ENCODE measurements around the gene GNB4.

- TF ChIP-seq CTCF (IDR thresholded peaks at IDR 0.05) (no peak), POLR2A (IDR thresholded peaks at IDR 0.05) (no peak), POLR2AphosphoS5 (IDR thresholded peaks at IDR 0.05; ENCODE audit: insufficient read depth in 1 of 2, low read depth in 1 of 2) (no peak)
These were observed 4.7 kb upstream of the GNB4 start for GRCh38 chr3:179455954-179456353.

Data from vagina (tissue), 2 donors.